ENCODE data around the gene ITGAL. TPM values are rescaled to one million over a fixed set of nuclear protein-coding genes. Genes with fewer than 3 reads are reported as not detected.
A peak's percentile ranks its signal among the peaks of the same experiment; 100 is the strongest.

The ITGAL gene
- total RNA-seq, 1 donor from 2014 or later = 0.23 TPM

DNA sequence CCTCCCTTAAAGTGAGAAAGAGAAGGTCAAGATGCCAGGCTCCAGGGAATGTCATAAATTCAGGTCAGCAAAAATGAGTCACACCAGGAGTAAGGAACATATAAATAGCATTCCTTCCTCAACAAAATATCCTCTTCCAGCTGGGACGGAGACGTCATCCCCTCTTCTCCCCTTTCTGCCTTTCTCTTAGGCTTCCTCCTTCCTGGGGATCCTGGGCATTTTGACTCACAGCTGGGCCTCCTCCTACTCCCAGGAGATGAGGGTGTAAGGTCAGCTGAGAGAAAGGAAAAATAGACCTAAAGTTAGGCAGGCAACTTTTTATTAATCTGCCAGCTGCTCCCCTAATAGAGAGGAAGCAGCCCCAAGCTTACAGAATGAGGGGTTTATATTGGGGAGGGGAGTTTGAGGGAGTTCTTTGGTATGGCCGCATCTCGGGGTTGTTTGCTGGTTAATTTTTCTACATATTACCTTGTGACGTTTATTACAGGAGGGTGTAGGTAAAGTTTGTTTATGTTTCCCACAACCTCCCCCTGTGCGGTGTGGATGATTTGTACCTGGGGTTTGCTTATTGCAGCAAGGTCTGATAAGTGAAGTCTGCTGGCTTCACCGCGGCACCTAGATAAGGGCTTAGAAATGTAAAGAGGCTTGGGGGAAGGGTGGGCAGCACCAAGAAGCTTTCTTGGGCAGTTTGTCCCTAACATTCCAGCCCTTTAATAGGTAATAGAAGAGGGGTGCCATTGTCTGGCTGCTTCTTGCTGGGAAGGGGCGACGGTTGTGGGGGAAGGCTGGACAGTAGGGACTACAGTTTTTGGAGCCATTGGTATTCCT, 69.2 kb downstream of the ITGAL start:
- H3K36me3 ChIP-seq (ENCODE audit: insufficient read depth, low read length) = no peaks in the 10 kb centered on the region
- H3K4me2 ChIP-seq (ENCODE audit: low read length) = peak overlapping the region; percentile 71
- FAIRE-seq (no peak), DNase-seq (ENCODE audit: low read depth) (peak; percentile 55)
- no peaks in the 10 kb centered on the region for H3K27me3 ChIP-seq (ENCODE audit: insufficient read depth, low read length)
- H2AFZ ChIP-seq (ENCODE audit: low read depth, low read length) = peak overlapping the region; percentile 64
- no peak overlapping the region for H3K4me3 Mint-ChIP-seq (ENCODE audit: unreplicated experiment)
- no peaks in the 10 kb centered on the region for H4K20me1 ChIP-seq (ENCODE audit: insufficient read depth, low read length)
- TF ChIP-seq EZH2 (IDR thresholded peaks at IDR 0.05; ENCODE audit: insufficient read depth, low read length) = no peak
- TF ChIP-seq, protein P1, sequence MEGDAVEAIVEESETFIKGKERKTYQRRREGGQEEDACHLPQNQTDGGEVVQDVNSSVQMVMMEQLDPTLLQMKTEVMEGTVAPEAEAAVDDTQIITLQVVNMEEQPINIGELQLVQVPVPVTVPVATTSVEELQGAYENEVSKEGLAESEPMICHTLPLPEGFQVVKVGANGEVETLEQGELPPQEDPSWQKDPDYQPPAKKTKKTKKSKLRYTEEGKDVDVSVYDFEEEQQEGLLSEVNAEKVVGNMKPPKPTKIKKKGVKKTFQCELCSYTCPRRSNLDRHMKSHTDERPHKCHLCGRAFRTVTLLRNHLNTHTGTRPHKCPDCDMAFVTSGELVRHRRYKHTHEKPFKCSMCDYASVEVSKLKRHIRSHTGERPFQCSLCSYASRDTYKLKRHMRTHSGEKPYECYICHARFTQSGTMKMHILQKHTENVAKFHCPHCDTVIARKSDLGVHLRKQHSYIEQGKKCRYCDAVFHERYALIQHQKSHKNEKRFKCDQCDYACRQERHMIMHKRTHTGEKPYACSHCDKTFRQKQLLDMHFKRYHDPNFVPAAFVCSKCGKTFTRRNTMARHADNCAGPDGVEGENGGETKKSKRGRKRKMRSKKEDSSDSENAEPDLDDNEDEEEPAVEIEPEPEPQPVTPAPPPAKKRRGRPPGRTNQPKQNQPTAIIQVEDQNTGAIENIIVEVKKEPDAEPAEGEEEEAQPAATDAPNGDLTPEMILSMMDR (IDR thresholded peaks at IDR 0.05; ENCODE audit: insufficient read depth, low read depth, low read length) = no peak
- peak overlapping the region; percentile 43 for H3K9ac ChIP-seq (ENCODE audit: low read length)
- peak overlapping the region; percentile 41 for H3K27ac ChIP-seq (ENCODE audit: low read depth, low read length)
- H3K27me3 Mint-ChIP-seq (ENCODE audit: low read depth, unreplicated experiment) = peaks cover 5% of the 10 kb centered on the region
- H3K4me3 ChIP-seq (ENCODE audit: insufficient read depth, low read depth, low read length) = no peak overlapping the region
- H3K9me3 ChIP-seq (ENCODE audit: insufficient read depth, low read depth, low read length) = no peaks in the 10 kb centered on the region
- H3K27ac Mint-ChIP-seq (ENCODE audit: unreplicated experiment) = no peak overlapping the region
- H3K4me1 Mint-ChIP-seq (ENCODE audit: low read depth, unreplicated experiment) = no peaks in the 10 kb centered on the region
- H3K4me1 ChIP-seq (ENCODE audit: insufficient read depth, low read length) = peaks cover 12% of the 10 kb centered on the region
- H3K36me3 Mint-ChIP-seq (ENCODE audit: low read depth, unreplicated experiment) = peaks cover 2% of the 10 kb centered on the region
- no peaks in the 10 kb centered on the region for H3K9me3 Mint-ChIP-seq (ENCODE audit: unreplicated experiment)
- H3K79me2 ChIP-seq (ENCODE audit: insufficient read depth, low read length) = no peaks in the 10 kb centered on the region

DNA sequence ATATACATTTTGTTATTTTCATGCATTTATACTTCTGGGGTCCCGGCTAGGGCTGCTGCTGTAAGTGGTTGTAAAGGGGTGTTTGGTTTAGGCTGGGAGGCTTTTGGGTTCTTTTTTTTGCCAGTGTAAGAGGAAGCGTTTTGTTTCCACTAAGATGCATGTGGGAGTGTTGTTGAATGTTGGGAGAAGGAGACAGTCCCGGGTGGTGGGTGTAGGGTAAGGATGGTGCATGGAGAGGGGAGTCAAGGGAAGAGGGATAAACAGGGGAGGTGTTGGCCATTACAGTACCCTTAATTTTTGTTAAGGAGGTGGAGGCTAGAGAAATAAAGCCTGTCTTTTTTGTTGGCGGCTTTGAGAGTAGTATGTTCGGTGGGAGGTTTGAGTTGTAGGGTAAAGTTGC, 70.5 kb downstream of the ITGAL start:
- no peaks in the 10 kb centered on the region for H3K36me3 ChIP-seq (ENCODE audit: insufficient read depth, low read length)
- no peak for DNase-seq (ENCODE audit: low read depth)
- Mint-ChIP-seq H3K4me3 (ENCODE audit: unreplicated experiment) (no peak overlapping the region), H3K4me1 (ENCODE audit: low read depth, unreplicated experiment) (no peaks in the 10 kb centered on the region), H3K27me3 (ENCODE audit: low read depth, unreplicated experiment) (peaks cover 5% of the 10 kb centered on the region), H3K27ac (ENCODE audit: unreplicated experiment) (no peak overlapping the region), H3K36me3 (ENCODE audit: low read depth, unreplicated experiment) (no peaks in the 10 kb centered on the region), H3K9me3 (ENCODE audit: unreplicated experiment) (no peaks in the 10 kb centered on the region)
- no peak for FAIRE-seq
- H3K9me3 ChIP-seq (ENCODE audit: insufficient read depth, low read depth, low read length) = no peaks in the 10 kb centered on the region
- no peak overlapping the region for H3K9ac ChIP-seq (ENCODE audit: low read length)
- no peak for TF ChIP-seq EZH2 (IDR thresholded peaks at IDR 0.05; ENCODE audit: insufficient read depth, low read length)
- TF ChIP-seq, protein P1 (IDR thresholded peaks at IDR 0.05; ENCODE audit: insufficient read depth, low read depth, low read length) = no peak
- no peak overlapping the region for H3K27ac ChIP-seq (ENCODE audit: low read depth, low read length)
- no peak overlapping the region for H2AFZ ChIP-seq (ENCODE audit: low read depth, low read length)
- H3K27me3 ChIP-seq (ENCODE audit: insufficient read depth, low read length) = no peaks in the 10 kb centered on the region
- H3K4me3 ChIP-seq (ENCODE audit: insufficient read depth, low read depth, low read length) = no peak overlapping the region
- no peak overlapping the region for H3K4me2 ChIP-seq (ENCODE audit: low read length)
- H3K4me1 ChIP-seq (ENCODE audit: insufficient read depth, low read length) = peaks cover 12% of the 10 kb centered on the region
- H4K20me1 ChIP-seq (ENCODE audit: insufficient read depth, low read length) = no peaks in the 10 kb centered on the region
- no peaks in the 10 kb centered on the region for H3K79me2 ChIP-seq (ENCODE audit: insufficient read depth, low read length)

DNA sequence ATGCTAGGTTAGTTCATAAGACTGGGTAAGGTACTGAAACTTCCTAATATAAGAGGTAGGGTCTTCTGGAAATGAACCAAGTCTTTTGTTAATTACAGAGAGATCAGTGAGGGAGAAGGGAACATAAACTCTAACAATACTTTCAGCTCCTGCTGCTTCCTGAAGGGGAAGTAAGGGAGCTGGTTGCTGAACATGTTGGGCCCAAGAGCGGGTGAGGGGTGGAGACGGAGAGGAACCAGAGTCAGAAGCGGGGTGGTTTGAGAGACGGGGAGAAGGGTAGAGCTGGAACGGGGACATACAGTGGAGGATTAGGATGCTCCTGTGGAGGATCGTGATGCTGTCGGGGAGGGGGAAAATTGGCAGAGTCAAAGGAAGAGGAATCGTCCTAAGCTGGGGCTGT, 73.6 kb downstream of the ITGAL start:
- Mint-ChIP-seq H3K4me1 (ENCODE audit: low read depth, unreplicated experiment) (peaks cover 10% of the 10 kb centered on the region), H3K36me3 (ENCODE audit: low read depth, unreplicated experiment) (no peaks in the 10 kb centered on the region), H3K27ac (ENCODE audit: unreplicated experiment) (no peak overlapping the region), H3K4me3 (ENCODE audit: unreplicated experiment) (no peak overlapping the region), H3K9me3 (ENCODE audit: unreplicated experiment) (no peaks in the 10 kb centered on the region), H3K27me3 (ENCODE audit: low read depth, unreplicated experiment) (peaks cover 5% of the 10 kb centered on the region)
- Histone ChIP-seq H3K4me2 (ENCODE audit: low read length) (no peak overlapping the region), H3K79me2 (ENCODE audit: insufficient read depth, low read length) (no peaks in the 10 kb centered on the region), H3K27me3 (ENCODE audit: insufficient read depth, low read length) (no peaks in the 10 kb centered on the region), H3K4me3 (ENCODE audit: insufficient read depth, low read depth, low read length) (no peak overlapping the region), H3K9me3 (ENCODE audit: insufficient read depth, low read depth, low read length) (no peaks in the 10 kb centered on the region), H2AFZ (ENCODE audit: low read depth, low read length) (no peak overlapping the region), H3K9ac (ENCODE audit: low read length) (no peak overlapping the region), H3K36me3 (ENCODE audit: insufficient read depth, low read length) (no peaks in the 10 kb centered on the region), H4K20me1 (ENCODE audit: insufficient read depth, low read length) (no peaks in the 10 kb centered on the region), H3K27ac (ENCODE audit: low read depth, low read length) (no peak overlapping the region), H3K4me1 (ENCODE audit: insufficient read depth, low read length) (peaks cover 12% of the 10 kb centered on the region)
- DNase-seq (ENCODE audit: low read depth) (no peak), FAIRE-seq (no peak)
- TF ChIP-seq, protein P1 (IDR thresholded peaks at IDR 0.05; ENCODE audit: insufficient read depth, low read depth, low read length) = no peak
- TF ChIP-seq EZH2 (IDR thresholded peaks at IDR 0.05; ENCODE audit: insufficient read depth, low read length) = no peak

Measured in astrocyte (in vitro differentiated cells and primary cell).